Fibroblast of skin of abdomen (primary cell): ENCODE data around the gene BTF3L4. TPM values are rescaled to one million over a fixed set of nuclear protein-coding genes. Genes with fewer than 3 reads are reported as not detected.
A peak's percentile ranks its signal among the peaks of the same experiment; 100 is the strongest.
"Not testable (repeated sequence)": the region's sequence is repeated elsewhere in the genome, so short reads cannot be mapped to it uniquely, and the experiment has no call there.

Source experiments
- DNase-seq: peaks from one replicate; pipeline ENCODE4 v3.0.0-alpha.2; 2013
- polyA plus RNA-seq, 2 experiments: library from polyadenylated mRNA; unstranded; fragments of 120-200 nt; gene quantifications; one replicate each; pipeline ENCODE4 v1.2.1, GENCODE V29; 2013; ENCODE audit not compliant: insufficient read length in 2 of 2

The BTF3L4 gene
- polyA plus RNA-seq (2013, experiment 1 of 2; ENCODE audit: insufficient read length), result 77.5 TPM
- polyA plus RNA-seq (2013, experiment 2 of 2; ENCODE audit: insufficient read length), result 75.2 TPM

- peak; percentile 95 for DNase-seq
Observed at GRCh38 chr1:52056163-52056936, at the start of gene BTF3L4. TSS of gene BTF3L4 (plus strand) at chr1:52056295. CDS start at chr1:52059848, 3,553 bp downstream.

- DNase-seq, result peak; percentile 22
Observed at GRCh38 chr1:52007215-52008002, 48.7 kb upstream of the BTF3L4 start.

DNA sequence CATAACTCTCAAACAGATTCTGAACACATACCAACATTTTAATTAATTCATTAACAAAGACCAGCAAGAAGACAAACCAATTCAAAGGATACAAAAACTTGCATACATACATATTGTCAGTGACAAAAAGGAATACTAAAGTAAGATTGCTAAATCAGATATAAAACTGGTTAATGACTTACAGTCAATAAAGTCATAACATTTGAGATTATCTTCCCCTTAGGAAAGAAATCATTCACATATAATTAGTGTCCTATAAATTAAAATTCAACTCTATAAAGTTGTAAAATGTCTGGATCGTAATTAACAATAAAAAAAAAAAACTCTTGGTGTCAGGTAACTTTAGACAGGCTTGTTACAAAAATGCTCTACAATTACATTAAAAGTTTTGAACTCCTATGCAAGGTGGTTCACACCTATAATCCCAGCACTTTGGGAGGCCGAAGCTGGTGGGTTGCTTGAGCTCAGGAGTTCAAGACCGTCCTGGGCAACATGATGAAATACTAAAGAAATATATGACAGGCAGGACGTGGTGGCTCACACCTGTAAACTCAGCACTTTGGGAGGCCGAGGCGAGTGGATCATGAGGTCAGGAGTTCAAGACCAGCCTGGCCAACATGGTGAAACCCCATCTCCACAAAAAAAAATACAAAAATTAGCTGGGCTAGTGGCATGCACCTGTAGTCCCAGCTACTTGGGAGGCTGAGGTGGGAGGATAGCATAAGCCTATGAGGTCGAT, 47.9 kb upstream of the BTF3L4 start:
- no peak for DNase-seq

- DNase-seq, result no peak
Observed at GRCh38 chr1:52022133-52022532, 34.0 kb upstream of the BTF3L4 start.

DNA sequence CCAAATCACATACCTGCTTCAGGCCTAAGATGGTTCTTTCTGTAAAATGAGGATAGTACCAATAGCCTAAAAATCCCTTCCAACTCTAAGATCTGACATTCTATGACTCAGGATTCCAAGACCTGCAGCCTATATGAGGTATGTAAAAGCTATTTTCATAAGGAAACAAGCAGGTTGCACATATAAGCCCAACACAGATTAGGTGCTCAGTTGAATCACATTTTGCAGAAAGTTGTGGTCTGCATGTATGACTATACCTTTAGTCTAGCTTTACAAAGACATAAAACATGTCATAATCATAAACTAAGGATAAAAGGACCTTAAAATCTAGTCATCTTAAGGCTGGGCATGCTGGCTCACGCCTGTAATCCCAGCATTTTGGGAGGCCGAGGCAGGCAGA, 29.8 kb upstream of the BTF3L4 start:
- DNase-seq, result no peak

DNA sequence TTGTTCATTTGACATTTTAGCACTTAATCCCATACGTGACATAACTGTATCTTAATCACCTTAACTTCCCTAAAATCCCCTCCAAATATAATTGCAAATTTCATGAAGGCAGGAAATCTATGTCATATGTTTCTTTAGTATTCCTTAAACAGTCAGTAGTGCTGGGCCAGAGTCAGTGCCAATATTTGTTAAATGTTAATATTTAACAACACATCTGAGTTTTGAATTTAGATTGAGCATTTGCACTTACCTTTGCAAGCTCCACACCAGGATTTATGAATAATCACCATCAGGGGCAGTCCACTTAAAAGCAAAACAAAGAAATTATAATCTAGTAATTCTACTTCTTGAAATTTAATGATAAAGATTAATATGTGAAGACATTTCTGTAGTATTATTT, 27.8 kb upstream of the BTF3L4 start:
- DNase-seq, result no peak

- not testable (repeated sequence) for DNase-seq
Observed at GRCh38 chr1:52028839-52029238, 27.3 kb upstream of the BTF3L4 start.

DNA sequence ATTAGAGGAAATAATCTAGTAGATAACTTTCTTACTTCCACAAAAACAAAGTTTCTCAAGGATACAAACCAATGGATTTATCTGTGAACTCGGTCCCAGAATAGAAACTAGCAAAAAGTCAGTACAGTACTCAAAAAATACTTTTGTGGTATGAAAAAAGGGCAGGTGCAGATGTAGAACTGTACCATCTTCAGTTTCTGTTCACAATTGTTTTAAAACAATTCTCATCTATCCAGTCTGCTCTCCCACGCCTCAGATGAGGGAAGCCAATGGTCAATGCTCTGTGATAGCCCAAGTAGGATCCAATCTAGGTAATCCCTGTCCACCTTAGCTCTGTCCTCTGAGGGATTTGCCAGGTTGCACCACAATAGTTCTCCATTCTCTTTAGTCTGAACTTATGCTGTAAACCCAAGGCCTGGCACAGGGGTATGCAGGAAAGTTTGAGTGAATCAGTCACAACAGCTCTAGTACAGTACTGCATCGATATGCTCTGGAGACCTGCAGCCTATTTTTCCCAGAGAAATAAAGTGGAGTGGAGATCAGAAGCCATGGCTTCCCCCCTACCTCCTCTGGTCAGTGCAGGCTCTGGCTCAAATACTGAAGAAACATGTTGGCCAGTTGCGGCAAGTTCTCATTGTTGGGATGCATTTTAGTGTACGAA, 23.8 kb upstream of the BTF3L4 start:
- DNase-seq, result no peak

DNA sequence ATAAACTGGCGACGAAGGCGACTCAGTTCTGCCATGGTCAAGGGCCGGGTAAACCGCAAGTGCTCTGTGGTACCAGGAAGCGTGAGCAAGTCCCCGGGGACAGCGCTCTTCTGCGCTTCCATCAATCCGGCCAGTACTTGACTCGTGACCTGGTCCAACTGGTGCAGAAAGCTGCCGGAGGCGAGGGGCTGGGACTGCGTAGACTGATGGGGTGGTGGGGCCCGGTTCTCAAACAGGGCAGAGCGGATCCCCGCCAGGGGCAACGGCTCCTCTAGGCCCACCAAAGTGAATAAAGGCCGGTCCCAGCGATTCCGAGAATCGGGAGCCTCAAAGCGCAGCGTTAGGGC, 23.3 kb upstream of the BTF3L4 start:
- DNase-seq, result peak; percentile 24

DNA sequence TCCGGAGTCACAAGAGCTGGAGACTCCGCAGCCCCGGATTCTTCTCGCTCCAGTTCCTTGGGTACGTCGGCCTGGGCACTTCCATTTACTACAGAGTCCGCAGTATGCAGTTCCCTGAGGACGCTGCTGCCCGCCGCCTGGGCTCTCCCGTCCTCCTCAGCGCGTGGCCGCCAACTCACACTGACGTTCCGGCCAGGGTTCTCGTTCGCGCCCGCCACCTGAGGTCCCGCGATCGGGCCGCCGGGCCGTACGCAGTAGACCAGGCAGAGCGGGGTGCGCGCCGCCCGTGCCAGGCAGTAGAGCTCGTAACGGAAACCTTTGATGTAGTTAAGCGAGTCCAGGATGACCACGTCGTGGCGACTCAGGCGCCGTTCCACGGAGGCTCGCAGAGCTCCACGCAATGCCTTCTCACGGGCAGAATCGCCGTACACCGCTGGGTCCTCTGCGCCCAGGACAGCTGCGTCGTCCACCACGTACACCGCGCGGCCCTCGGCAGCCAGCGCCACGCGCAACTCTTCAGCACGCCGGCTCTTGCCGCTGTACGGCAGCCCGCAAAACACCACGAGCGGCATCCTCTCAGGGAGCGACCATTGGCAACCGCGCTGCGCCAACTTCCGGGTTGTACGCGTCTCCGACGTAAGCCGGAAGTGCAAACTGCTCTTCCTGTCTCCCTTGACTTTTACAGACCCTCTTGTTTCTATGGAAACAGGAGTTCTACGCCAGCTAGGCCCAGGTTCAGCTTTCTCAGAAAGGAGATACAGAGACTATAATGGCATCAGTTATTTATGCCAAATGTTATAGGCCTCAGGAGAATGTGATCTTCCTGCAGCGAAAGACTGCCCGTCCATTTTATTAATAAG, 22.7 kb upstream of the BTF3L4 start, which contains the start of gene KTI12:
Gene KTI12 (minus strand): TSS at position 621 of the 860 bp plus-strand sequence. CDS start 49 bp downstream, at position 572.
- DNase-seq, result peak; percentile 92

DNA sequence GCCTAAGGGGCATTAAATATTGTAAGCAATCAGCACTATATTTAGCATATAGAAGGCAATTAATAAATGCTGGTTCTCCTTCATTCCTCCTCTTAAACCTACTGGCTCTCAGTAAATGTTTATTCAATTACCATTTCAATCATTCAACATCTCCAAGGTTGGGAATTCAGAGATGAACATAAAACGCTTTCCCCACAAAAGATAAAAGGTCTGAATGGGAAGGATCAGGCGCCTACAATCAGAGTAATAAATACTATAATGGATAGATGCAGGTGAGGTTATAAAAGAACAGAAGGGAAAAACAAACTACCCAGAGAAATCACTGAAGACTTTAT, 22.1 kb upstream of the BTF3L4 start:
- no peak for DNase-seq

GRCh38 chr1:52037402-52037814, 18.7 kb upstream of the BTF3L4 start:
- no peak for DNase-seq

GRCh38 chr1:52037909-52038308, 18.2 kb upstream of the BTF3L4 start:
- DNase-seq, result no peak

DNA sequence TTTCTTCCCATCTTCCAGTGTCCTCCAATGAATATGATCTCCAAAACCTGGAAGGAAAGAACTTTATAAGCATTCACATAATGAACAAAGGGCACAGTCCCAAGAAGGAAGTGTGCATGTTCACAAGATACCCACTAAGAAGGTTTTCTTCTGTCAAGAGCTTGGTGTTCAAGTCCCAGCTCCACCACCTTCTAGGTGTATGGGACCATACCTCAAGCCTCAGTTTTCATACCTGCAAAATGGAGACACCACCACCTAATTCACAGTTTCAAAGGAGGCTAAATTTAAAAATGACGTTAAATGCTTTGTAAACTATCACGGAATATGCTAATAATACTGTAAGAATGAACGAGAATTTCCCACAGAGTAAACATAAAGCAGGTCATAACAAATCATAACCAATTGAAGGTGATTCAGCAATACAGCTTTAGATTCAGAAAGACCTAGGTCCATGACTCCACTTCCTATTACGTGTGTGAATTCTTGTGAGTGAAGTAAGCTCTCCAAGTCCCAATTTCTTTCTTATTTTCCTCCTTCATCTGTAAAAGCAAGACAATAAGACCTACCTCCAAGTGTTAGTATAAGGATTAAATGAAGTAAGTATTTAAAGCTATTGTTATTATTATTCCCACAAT, 14.4 kb upstream of the BTF3L4 start:
- DNase-seq, result no peak

DNA sequence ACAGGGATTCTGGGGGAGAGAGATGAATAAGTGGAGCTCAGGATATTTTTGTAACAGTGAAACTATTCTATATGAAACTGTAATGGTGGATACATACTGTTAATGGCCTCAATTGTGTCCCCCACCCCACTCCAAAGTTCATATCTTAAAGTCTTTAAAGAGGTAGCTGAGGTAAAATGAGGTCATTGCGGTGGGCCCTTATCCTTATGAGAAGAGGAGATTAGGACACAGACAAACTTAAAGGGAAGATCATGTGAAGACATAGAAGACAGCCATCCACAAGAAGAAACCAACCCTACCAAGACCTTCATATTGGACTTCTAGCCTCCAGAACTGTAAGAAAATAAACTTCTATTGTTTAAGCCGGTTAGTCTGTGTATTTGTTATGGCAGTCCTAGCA, 10.9 kb upstream of the BTF3L4 start:
- no peak for DNase-seq

GRCh38 chr1:52045666-52046195, 10.4 kb upstream of the BTF3L4 start:
- not testable (repeated sequence) for DNase-seq

DNA sequence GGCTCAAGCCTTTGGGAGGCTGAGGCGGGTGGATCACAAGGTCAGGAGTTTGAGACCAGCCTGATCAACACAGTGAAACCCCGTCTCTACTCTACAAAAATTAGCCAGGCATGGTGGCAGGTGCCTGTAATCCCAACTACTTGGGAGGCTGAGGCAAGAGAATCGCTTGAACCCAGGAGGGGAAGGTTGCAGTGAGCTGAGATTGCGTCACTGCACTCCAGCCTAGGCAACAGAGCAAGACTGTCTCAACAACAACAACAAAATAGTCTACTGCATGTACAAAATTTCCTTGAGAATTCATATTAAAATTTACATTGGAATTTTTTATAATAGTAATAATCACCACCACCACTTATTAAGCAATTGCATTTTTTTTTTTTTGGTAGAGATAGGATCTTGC, 6.8 kb upstream of the BTF3L4 start:
- DNase-seq, result not testable (repeated sequence)

DNA sequence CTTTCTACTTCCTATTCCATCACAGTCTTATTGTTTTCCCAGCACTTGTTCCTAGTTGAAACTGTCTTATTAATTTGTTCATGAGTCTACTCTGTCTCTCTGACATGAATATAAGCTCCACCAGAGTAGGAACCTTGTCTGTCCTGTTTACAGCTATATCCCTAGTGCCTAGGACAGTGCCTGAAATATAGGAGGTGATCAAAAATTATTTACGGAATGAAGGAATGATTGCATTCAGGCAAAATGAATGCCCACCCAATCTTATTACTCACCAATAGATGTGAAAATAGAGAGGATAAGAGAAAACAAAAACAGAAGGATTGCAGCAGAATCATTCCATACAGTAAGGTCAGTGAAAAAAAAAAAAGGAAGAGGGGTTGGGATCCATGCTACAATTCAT, 2.2 kb upstream of the BTF3L4 start:
- DNase-seq, result no peak

DNA sequence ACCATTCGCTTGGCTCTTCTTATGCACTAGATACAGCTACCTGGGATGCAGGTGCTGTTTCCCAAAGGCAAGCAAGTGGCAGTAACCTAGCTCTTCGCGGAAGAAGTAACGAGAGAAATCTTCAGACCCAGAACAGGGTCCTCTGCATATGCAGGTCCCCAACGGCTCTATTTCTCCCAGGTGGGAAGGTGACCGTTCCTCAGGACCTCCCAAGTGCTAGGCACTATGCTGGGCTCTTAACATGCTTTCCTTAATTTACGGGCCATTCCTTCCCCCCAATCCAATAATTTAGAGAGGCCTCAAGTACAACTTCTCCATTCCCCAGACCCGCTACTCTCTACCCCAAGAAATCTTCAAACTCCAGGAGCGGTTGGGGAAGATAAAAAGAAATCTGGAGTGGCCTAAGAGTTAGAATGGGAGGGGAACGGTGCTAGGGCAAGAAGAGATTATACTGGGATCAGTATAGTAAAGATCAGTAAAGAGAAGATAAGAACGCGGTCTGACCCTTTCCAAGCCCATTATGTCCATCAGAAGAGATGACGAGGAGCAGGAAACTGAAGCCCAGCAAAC, 1.5 kb upstream of the BTF3L4 start:
- DNase-seq, result no peak
